SK-N-MC (cell line): ENCODE data around the gene KCNK17.

ENCODE experiments used
- DNase-seq: peaks from one replicate; pipeline ENCODE4 v3.0.0-alpha.2; 2011; ENCODE audit warnings: low read depth, low spot score
- H3K27ac ChIP-seq: fragments of 200-600 bp; sonication (generic); 2 replicates; pipeline ENCODE4 v1.5.1; 2016; ENCODE audit warnings: mixed run types
- H3K36me3 ChIP-seq: fragments of 200-600 bp; sonication (generic); 2 replicates; pipeline ENCODE4 v1.6.1; 2017; ENCODE audit warnings: antibody characterized with exemption, low read length, mixed read lengths; ENCODE audit not compliant: insufficient read depth
- H3K4me3 ChIP-seq: fragments of 200-600 bp; sonication (generic); 2 replicates; pipeline ENCODE4 v1.5.1; 2016
- H3K9ac ChIP-seq: fragments of 200-600 bp; sonication (generic); 2 replicates; pipeline ENCODE4 v1.8.0; 2017; ENCODE audit warnings: mixed run types, mixed read lengths; ENCODE audit not compliant: insufficient read length
- H3K9me3 ChIP-seq: fragments of 200-600 bp; sonication (generic); 2 replicates; pipeline ENCODE4 v1.6.1; 2017; ENCODE audit warnings: low read depth, mild to moderate bottlenecking, antibody characterized with exemption, low read length, moderate library complexity, mixed read lengths
- EZH2 ChIP-seq: fragments of 200-600 bp; sonication (generic); IDR thresholded peaks from one replicate; pipeline ENCODE4 v1.6.1; 2017; ENCODE audit warnings: antibody characterized with exemption
- FOXP2 ChIP-seq: optimal IDR thresholded peaks from 2 replicates; pipeline ENCODE3; 2011; ENCODE audit warnings: mild to moderate bottlenecking, moderate library complexity; ENCODE audit not compliant: insufficient read depth; ENCODE audit errors: extremely low read length, control extremely low read depth
- POLR2AphosphoS5 ChIP-seq: IDR thresholded peaks from 2 replicates; pipeline ENCODE4 v1.6.1; 2012; ENCODE audit warnings: mild to moderate bottlenecking, low read depth, low read length, borderline replicate concordance

Gene KCNK17

DNA sequence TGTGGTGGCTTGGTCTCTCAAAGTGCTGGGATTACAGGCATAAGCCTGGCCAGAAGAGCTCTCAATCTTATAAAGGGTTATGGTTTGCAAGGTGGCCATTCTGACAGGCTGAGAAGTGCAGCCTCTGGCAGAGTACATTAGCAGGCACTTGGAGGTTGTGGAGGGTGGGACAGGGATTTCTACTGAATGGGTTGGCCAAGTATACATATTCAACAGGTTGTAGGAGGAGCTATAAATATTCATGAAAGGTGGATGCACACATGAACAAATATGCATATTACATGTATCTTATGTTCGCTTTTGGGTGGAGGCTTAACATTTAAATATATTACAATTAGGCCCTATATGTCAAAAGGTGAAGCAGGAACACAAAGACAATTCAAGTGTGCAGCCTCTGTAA is 64.9 kb downstream of the KCNK17 start:
- no peak overlapping the region for H3K4me3 ChIP-seq
- TF ChIP-seq FOXP2 (no peak), EZH2 (no peak), POLR2AphosphoS5 (no peak)

More for the DNA sequence above, 64.9 kb downstream of the KCNK17 start:
- no peak for DNase-seq
- no peak overlapping the region for H3K27ac ChIP-seq
- H3K36me3 ChIP-seq, result no peaks in the 10 kb centered on the region
- H3K9me3 ChIP-seq, result no peaks in the 10 kb centered on the region
- no peak overlapping the region for H3K9ac ChIP-seq
